Heart left ventricle (tissue), 13 donors: Measurements from ENCODE around the gene DCAF15.

Experiments
- POLR2A ChIP-seq, 2 donors: fragments of 450-650 bp; IDR thresholded peaks; one replicate each; pipeline ENCODE4 v1.6.1; 2017; ENCODE audit warnings: antibody characterized with exemption in 2 of 2, mild to moderate bottlenecking in 2 of 2, moderate library complexity in 2 of 2
- TF ChIP-seq, protein P1 (sequence below), 12 donors: fragments of 200-600 bp; sonication (generic) in 4 of 12; IDR thresholded peaks; one replicate each; pipeline versions ENCODE4 v1.5.0 to v1.8.0; 2018 to 2022; ENCODE audit warnings: antibody characterized with exemption in 12 of 12, mild to moderate bottlenecking in 5 of 12
- donor health status: ischemic (EF 13 %, LVEDD 7.1; RV severe dilation, severe dysfunction).
- donor health status: DM: no; HTN: yes; CAD: no.
- donor health status: DM: no; HTN: no; CAD: no.
- donor health status: ischemic (EF 25% LVEDD 6.9; RV normal size, moderate dysfunction).
- donor health status: ischemic (EF 25% LVEDD 5.7; RV mildly dilated, moderate dysfunction).
- donor health status: ischemic (EF 35%, LVEDD 5.7; RV mildly dilated, moderate dysfunction).
- donor health status: nonischemic (EF 11% LVEDD 7.7; RV severe dilation, severe dysfunction).
- donor health status: DM: yes; HTN: yes; CAD: no.
- donor health status: PGD.
- donor health status: ischemic (EF 29% LVEDD 5.4; RV normal size, mild dysfunction).
- donor health status: nonischemic (EF 23%, LVEDD 6.1; RV moderate dilation, normal function).

DNA sequence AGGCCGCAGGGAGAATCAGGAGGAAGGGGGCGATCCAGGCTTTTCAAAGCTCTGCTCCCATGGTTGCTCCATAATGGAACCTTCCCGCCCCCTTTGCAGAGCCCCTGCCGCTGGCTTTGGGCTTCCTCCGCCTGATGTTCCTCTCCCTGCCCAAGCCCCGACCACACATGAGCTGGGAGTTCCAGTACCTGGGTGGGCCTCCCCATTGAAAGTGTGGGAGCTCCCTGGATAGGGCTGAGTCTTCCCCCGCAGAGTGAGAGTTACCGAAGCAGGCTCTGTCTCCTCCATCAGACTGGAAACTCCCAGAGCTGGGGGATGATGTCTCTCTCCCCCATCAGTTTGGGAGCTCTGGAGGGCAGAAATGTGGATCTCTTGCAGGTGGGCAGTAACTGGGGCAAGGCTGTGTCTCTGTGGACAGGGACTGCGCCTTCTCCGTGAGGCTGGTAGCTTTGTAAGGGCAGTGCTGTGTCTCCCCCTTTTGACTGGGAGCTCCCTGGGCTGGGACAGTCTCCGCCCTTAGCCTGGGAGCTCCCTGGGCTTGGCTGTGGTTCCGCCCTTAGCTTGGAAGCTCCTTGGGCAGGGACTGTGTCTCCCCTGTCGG, 722 bp downstream of the DCAF15 start:
- TF ChIP-seq, protein P1, sequence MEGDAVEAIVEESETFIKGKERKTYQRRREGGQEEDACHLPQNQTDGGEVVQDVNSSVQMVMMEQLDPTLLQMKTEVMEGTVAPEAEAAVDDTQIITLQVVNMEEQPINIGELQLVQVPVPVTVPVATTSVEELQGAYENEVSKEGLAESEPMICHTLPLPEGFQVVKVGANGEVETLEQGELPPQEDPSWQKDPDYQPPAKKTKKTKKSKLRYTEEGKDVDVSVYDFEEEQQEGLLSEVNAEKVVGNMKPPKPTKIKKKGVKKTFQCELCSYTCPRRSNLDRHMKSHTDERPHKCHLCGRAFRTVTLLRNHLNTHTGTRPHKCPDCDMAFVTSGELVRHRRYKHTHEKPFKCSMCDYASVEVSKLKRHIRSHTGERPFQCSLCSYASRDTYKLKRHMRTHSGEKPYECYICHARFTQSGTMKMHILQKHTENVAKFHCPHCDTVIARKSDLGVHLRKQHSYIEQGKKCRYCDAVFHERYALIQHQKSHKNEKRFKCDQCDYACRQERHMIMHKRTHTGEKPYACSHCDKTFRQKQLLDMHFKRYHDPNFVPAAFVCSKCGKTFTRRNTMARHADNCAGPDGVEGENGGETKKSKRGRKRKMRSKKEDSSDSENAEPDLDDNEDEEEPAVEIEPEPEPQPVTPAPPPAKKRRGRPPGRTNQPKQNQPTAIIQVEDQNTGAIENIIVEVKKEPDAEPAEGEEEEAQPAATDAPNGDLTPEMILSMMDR (IDR thresholded peaks at IDR 0.05) = peak in 4 of 12 donors; percentile 10 to 40 (median 19)
- no peak for TF ChIP-seq POLR2A (IDR thresholded peaks at IDR 0.05)
